Raji (cell line): ENCODE results near the gene KRTAP2-2.
"Not testable (repeated sequence)": the region's sequence is repeated elsewhere in the genome, so short reads cannot be mapped to it uniquely, and the experiment has no call there.

Experiments used
- POLR2A ChIP-seq: IDR thresholded peaks from 2 replicates; pipeline ENCODE4 v1.6.1; 2011; ENCODE audit warnings: low read depth, low read length, control low read depth; ENCODE audit not compliant: insufficient read depth

KRTAP2-2 gene

DNA sequence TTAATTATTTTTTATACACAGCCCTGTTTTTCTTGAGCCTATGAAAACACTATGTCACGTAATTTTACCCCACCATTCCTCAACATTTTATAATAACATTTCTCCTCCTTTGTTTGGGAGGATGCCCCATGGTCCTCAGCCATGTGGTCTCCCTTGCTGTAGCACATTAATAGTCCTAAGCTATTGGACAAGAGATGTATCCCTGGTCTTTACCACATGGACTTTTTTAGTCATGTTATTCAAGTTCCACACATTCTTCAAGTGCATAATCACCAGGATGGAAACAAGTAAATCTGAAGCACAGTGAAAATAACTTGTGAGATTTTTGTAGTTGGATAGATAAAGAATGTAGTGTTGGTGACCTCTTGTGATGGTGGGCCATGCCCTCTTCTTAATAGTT lies 6.9 kb upstream of the KRTAP2-2 start:
- no peak for TF ChIP-seq POLR2A

- TF ChIP-seq POLR2A: no peak
Measured at GRCh38 chr17:41060052-41060604, 5.1 kb upstream of the KRTAP2-2 start, which contains the start of gene KRTAP2-3. Gene KRTAP2-3 (minus strand): TSS chr17:41060114. CDS start chr17:41060050, 64 bp downstream.

- no peak for TF ChIP-seq POLR2A
Measured at GRCh38 chr17:41058741-41059140, 3.7 kb upstream of the KRTAP2-2 start.

GRCh38 chr17:41057547-41057946 lies 2.5 kb upstream of the KRTAP2-2 start:
- TF ChIP-seq POLR2A: no peak

- no peak for TF ChIP-seq POLR2A
Measured at GRCh38 chr17:41054025-41054424, 1.0 kb downstream of the KRTAP2-2 start.

DNA sequence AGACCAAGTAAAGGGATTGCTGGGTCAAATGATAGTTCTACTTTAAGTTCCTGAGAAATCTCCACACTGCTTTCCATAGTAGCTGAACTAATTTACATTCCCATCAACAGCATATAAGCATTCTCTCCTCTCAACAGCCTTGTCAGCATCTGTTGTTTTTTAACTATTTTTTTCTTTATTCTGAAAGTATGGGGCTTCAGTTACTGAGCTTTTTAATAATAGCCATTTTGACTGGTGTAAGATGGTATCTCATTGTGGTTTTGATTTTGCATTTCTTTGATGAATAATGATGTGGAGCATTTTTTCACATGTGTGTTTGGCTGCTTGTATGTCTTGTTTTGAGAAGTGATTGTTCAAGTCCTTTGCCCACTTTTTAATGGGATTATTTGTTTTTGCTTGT lies 2.5 kb downstream of the KRTAP2-2 start:
- TF ChIP-seq POLR2A: no peak

- no peak for TF ChIP-seq POLR2A
Measured at GRCh38 chr17:41049110-41049509, 5.9 kb downstream of the KRTAP2-2 start.

GRCh38 chr17:41048441-41048840 lies 6.6 kb downstream of the KRTAP2-2 start:
- TF ChIP-seq POLR2A: no peak

DNA sequence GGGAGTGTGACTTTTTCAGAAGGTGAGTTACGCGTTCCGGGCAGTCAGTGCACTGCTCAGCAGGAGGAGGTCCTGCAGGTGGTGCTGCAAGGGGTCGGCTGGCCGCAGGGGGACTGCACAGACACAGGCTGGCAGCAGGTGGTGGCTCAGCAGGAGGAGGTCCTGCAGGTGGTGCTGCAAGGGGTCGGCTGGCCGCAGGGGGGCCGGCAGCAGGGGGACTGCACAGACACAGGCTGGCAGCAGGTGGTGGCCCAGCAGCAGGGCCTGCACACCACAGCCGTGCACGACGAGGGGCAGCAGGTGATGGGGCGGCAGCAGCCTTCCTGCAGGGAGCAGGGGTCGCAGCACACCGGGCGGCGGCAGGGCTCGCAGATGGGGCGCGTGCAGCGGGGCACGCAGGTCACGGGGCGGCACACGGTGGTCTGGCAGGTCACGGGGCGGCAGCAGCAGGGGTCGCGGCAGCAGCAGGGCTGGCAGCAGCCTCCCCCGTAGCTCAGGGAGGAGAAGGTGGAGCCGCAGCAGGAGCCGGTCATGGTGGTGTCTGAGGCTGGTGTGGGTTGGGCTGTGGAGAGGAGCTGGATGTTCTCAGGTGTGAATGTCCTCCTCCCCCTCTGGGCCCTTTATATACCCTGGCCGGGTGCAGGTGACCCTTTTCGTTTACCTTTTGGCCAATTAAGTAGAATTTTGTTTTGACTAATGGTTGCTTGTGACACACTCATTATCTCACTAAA lies 8.1 kb downstream of the KRTAP2-2 start, which contains the start of gene KRTAP2-1:
Gene KRTAP2-1 (minus strand): TSS at position 582 of the 731 bp plus-strand sequence. CDS start 49 bp downstream, at position 533.
- not testable (repeated sequence) for TF ChIP-seq POLR2A

GRCh38 chr17:41042953-41043352 lies 12.1 kb downstream of the KRTAP2-2 start:
- no peak for TF ChIP-seq POLR2A

GRCh38 chr17:41040783-41041571 lies 14.1 kb downstream of the KRTAP2-2 start, which contains the start of gene KRTAP1-1:
Gene KRTAP1-1 (minus strand): TSS chr17:41041450. CDS start chr17:41041397, 53 bp downstream.
- TF ChIP-seq POLR2A: not testable (repeated sequence)

- TF ChIP-seq POLR2A: no peak
Measured at GRCh38 chr17:41037853-41038350, 17.1 kb downstream of the KRTAP2-2 start.

- TF ChIP-seq POLR2A: not testable (repeated sequence)
Measured at GRCh38 chr17:41034346-41034935, 20.6 kb downstream of the KRTAP2-2 start, which contains the start of gene KRTAP1-3. Gene KRTAP1-3 (minus strand): TSS chr17:41034874. CDS start chr17:41034821, 53 bp downstream.

DNA sequence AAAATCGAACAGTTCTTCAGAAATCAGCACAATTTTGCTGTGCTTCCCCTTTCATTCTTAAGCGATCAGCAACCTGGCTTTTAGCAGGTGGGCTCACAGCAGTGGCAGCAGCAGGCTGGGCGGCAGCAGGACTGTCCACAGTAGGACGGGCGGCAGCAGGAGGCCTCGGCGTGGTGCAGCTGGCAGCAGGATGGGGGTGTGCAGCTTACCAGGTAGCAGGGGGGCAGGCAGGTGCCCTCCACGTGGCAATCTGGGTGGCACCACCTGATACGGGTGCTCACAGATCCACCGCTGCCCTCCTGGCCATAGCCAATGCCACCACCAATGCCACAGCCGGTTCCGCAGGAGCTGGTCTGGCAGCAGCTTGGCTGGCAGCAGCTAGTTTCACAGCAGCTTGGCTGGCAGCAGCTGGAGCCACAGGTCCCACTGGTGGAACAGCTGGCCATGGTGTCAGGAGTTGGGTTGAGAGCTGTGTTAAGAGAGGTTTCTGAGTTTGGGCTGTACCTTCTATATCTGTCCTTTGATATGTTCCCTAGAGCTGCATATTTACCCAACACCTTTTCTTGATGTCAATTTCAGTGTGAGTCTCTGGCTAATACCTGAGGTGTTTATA lies 25.3 kb downstream of the KRTAP2-2 start, which contains the start of gene KRTAP1-4:
Gene KRTAP1-4 (minus strand): TSS at position 563 of the 613 bp plus-strand sequence. CDS start 117 bp downstream, at position 446.
- no peak for TF ChIP-seq POLR2A
